GM23248 (cell line): ENCODE results near the gene ZNF749.
"Not testable (repeated sequence)": the region's sequence is repeated elsewhere in the genome, so short reads cannot be mapped to it uniquely, and the experiment has no call there.

Experiments
- EZH2 ChIP-seq: fragments of 200-600 bp; sonication (generic); IDR thresholded peaks from 2 replicates; pipeline ENCODE4 v1.6.1; 2018; ENCODE audit warnings: antibody characterized with exemption, mild to moderate bottlenecking; ENCODE audit not compliant: insufficient read depth, poor library complexity, severe bottlenecking
- EZH2phosphoT487 ChIP-seq: fragments of 200-600 bp; sonication (generic); IDR thresholded peaks from 2 replicates; pipeline ENCODE4 v1.6.1; 2018; ENCODE audit warnings: antibody characterized with exemption, moderate library complexity, mild to moderate bottlenecking, low read depth; ENCODE audit not compliant: insufficient read depth

- TF ChIP-seq EZH2, EZH2phosphoT487: not testable (repeated sequence)
Observed at GRCh38 chr19:57487477-57488298, 52.6 kb downstream of the ZNF749 start, which contains the start of gene ZNF419.
